WTC11 (cell line): ENCODE data around the gene RBX1. TPM values are rescaled to one million over a fixed set of nuclear protein-coding genes. Genes with fewer than 3 reads are reported as not detected.

ENCODE experiments used
- AFF4 ChIP-seq: sonication (generic); formaldehyde crosslinking; IDR thresholded peaks from 2 replicates; pipeline ENCODE4 v1.8.1; 2023; ENCODE audit warnings: mild to moderate bottlenecking, missing genetic modification reagents, borderline replicate concordance
- CREM ChIP-seq: sonication (generic); formaldehyde crosslinking; IDR thresholded peaks from 2 replicates; pipeline ENCODE4 v1.8.1; 2022; ENCODE audit warnings: mild to moderate bottlenecking, missing genetic modification reagents, moderate library complexity
- E2F5 ChIP-seq: sonication (generic); formaldehyde crosslinking; IDR thresholded peaks from 2 replicates; pipeline ENCODE4 v1.8.1; 2022; ENCODE audit warnings: mild to moderate bottlenecking, moderate library complexity, missing genetic modification reagents
- ESRRA ChIP-seq: sonication (generic); formaldehyde crosslinking; IDR thresholded peaks from 2 replicates; pipeline ENCODE4 v1.8.1; 2022; ENCODE audit warnings: mild to moderate bottlenecking, missing genetic modification reagents, borderline replicate concordance
- FOXK1 ChIP-seq: sonication (generic); formaldehyde crosslinking; IDR thresholded peaks from 2 replicates; pipeline ENCODE4 v1.8.0; 2022; ENCODE audit warnings: mild to moderate bottlenecking, moderate library complexity, missing genetic modification reagents
- FOXP1 ChIP-seq: sonication (generic); formaldehyde crosslinking; IDR thresholded peaks from 2 replicates; pipeline ENCODE4 v1.8.0; 2022; ENCODE audit warnings: missing genetic modification reagents, mild to moderate bottlenecking, moderate library complexity, borderline replicate concordance
- FOXP4 ChIP-seq: sonication (generic); formaldehyde crosslinking; IDR thresholded peaks from 2 replicates; pipeline ENCODE4 v1.8.0; 2022; ENCODE audit warnings: mild to moderate bottlenecking, missing genetic modification reagents
- IRF2 ChIP-seq: sonication (generic); formaldehyde crosslinking; IDR thresholded peaks from 2 replicates; pipeline ENCODE4 v1.8.0; 2022; ENCODE audit warnings: low read depth, missing genetic modification reagents, borderline replicate concordance
- JAZF1 ChIP-seq: fragments of 250-450 bp; sonication (Bioruptor Pico); IDR thresholded peaks from 2 replicates; pipeline ENCODE4 v1.9.0; 2021; ENCODE audit warnings: moderate library complexity, mild to moderate bottlenecking, inconsistent platforms
- MYBL2 ChIP-seq: sonication (generic); formaldehyde crosslinking; IDR thresholded peaks from 2 replicates; pipeline ENCODE4 v1.8.1; 2023; ENCODE audit warnings: mild to moderate bottlenecking, moderate library complexity, missing genetic modification reagents
- PRDM15 ChIP-seq: sonication (generic); formaldehyde crosslinking; IDR thresholded peaks from 2 replicates; pipeline ENCODE4 v1.8.0; 2022; ENCODE audit warnings: missing genetic modification reagents
- SP1 ChIP-seq: sonication (generic); formaldehyde crosslinking; conservative IDR thresholded peaks from 2 replicates; pipeline ENCODE4 v1.8.1; 2022; ENCODE audit warnings: missing genetic modification reagents
- TP53 ChIP-seq: sonication (generic); formaldehyde crosslinking; IDR thresholded peaks from 2 replicates; pipeline ENCODE4 v1.8.1; 2023; ENCODE audit warnings: mild to moderate bottlenecking, missing genetic modification reagents
- ZBTB21 ChIP-seq: sonication (generic); formaldehyde crosslinking; IDR thresholded peaks from 2 replicates; pipeline ENCODE4 v1.8.1; 2023; ENCODE audit warnings: mild to moderate bottlenecking, missing genetic modification reagents, borderline replicate concordance
- ZNF232 ChIP-seq: sonication (generic); formaldehyde crosslinking; IDR thresholded peaks from 2 replicates; pipeline ENCODE4 v1.8.0; 2022; ENCODE audit warnings: mild to moderate bottlenecking, missing genetic modification reagents
- ZNF281 ChIP-seq: sonication (generic); formaldehyde crosslinking; IDR thresholded peaks from 2 replicates; pipeline ENCODE4 v1.8.0; 2023; ENCODE audit warnings: mild to moderate bottlenecking, missing genetic modification reagents
- ZNF532 ChIP-seq: fragments of 250-450 bp; sonication (Bioruptor Pico); IDR thresholded peaks from 2 replicates; pipeline ENCODE4 v1.9.0; 2021; ENCODE audit warnings: mild to moderate bottlenecking, borderline replicate concordance
- total RNA-seq: library from RNA; stranded (reverse); gene quantifications from 3 replicates; pipeline ENCODE4 v1.2.3, GENCODE V29; 2021
- TF ChIP-seq, protein P1 (sequence below): sonication (generic); formaldehyde crosslinking; IDR thresholded peaks from 2 replicates; pipeline ENCODE4 v1.8.0; 2022; ENCODE audit warnings: mild to moderate bottlenecking, missing genetic modification reagents

RBX1 gene
- total RNA-seq, 1 experiment from 2014 or later: 70.8 TPM

DNA sequence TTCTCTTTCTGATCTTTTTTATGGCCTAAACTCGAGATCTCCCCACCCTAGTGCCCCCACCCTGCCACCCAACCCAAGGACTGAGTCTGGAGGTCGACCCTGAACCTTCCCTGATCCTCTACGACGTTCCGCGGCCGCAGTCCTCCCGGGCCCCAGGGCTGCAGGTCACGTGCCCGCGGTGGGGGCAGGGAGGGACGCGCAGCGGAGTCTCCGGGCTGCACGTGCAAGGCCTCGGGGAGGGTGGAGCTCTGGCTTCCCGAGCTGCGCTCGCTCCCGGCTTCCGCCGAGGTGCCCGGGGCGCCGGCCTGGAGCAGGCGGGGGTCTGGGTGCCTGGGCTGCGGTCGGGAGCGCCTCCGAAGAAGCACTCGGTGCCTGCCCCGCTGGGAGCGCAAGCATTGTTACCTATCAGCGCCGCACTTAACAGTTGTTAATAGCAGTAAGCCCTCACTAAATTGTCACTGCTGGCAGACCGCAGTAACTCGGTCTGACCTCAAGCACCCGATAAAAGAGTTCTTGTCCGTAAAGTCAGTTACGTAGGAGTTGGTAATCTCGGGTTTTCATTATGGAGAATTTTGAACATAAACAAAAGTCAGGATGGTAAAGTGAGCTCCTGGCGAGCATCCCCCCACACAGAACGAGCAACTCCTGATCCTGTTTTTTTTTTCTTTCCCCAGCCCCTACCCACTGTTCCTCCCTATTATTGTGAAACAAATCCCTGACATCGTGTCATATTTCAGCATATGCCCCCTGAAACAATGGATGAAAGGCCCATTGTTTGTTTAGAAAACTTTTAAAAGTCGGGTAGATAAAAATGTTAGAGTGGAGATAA is 71.5 kb downstream of the RBX1 start (continued):
- TF ChIP-seq E2F5 (CRISPR knock-in tag): peak; percentile 97
- TF ChIP-seq ZNF281: peak; percentile 99
- TF ChIP-seq TP53 (CRISPR knock-in tag): peak; percentile 96
- TF ChIP-seq ESRRA (CRISPR knock-in tag): peak; percentile 85
- no peak for TF ChIP-seq JAZF1 (CRISPR knock-in tag)
- TF ChIP-seq ZBTB21 (CRISPR knock-in tag): peak; percentile 94
- TF ChIP-seq ZNF232 (CRISPR knock-in tag): peak; percentile 93
- TF ChIP-seq IRF2 (CRISPR knock-in tag): no peak
- TF ChIP-seq MYBL2 (CRISPR knock-in tag): peak; percentile 95
- TF ChIP-seq ZNF532: no peak
- peak; percentile 97 for TF ChIP-seq FOXK1 (CRISPR knock-in tag)
- peak; percentile 51; the same call in 1 of the 2 replicates for TF ChIP-seq CREM (CRISPR knock-in tag)
- TF ChIP-seq AFF4: 0 out of 2 replicates have a peak, but pooled peaks have one; percentile 52
- TF ChIP-seq, protein P1, sequence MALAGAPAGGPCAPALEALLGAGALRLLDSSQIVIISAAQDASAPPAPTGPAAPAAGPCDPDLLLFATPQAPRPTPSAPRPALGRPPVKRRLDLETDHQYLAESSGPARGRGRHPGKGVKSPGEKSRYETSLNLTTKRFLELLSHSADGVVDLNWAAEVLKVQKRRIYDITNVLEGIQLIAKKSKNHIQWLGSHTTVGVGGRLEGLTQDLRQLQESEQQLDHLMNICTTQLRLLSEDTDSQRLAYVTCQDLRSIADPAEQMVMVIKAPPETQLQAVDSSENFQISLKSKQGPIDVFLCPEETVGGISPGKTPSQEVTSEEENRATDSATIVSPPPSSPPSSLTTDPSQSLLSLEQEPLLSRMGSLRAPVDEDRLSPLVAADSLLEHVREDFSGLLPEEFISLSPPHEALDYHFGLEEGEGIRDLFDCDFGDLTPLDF (CRISPR knock-in tag): peak; percentile 86; the same call in 1 of the 2 replicates
- peak; percentile 98 for TF ChIP-seq FOXP4 (CRISPR knock-in tag)
- TF ChIP-seq FOXP1 (CRISPR knock-in tag): peak; percentile 98
- TF ChIP-seq PRDM15 (CRISPR knock-in tag): peak; percentile 31; the same call in 1 of the 2 replicates
- TF ChIP-seq SP1 (CRISPR knock-in tag): peak; percentile 88
